ENCODE measurements around the gene GRB7.

GRCh38 chr17:39688945-39689344, 48.8 kb upstream of the GRB7 start:
- TF ChIP-seq EZH2 (IDR thresholded peaks at IDR 0.05; ENCODE audit: borderline replicate concordance): no peak
- TF ChIP-seq, protein P1, sequence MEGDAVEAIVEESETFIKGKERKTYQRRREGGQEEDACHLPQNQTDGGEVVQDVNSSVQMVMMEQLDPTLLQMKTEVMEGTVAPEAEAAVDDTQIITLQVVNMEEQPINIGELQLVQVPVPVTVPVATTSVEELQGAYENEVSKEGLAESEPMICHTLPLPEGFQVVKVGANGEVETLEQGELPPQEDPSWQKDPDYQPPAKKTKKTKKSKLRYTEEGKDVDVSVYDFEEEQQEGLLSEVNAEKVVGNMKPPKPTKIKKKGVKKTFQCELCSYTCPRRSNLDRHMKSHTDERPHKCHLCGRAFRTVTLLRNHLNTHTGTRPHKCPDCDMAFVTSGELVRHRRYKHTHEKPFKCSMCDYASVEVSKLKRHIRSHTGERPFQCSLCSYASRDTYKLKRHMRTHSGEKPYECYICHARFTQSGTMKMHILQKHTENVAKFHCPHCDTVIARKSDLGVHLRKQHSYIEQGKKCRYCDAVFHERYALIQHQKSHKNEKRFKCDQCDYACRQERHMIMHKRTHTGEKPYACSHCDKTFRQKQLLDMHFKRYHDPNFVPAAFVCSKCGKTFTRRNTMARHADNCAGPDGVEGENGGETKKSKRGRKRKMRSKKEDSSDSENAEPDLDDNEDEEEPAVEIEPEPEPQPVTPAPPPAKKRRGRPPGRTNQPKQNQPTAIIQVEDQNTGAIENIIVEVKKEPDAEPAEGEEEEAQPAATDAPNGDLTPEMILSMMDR (IDR thresholded peaks at IDR 0.05; ENCODE audit: poor library complexity): no peak
- no peak for TF ChIP-seq EZH2phosphoT487 (IDR thresholded peaks at IDR 0.05; ENCODE audit: low read depth, severe bottlenecking, unreplicated experiment)

Data from hepatocyte (in vitro differentiated cells).